K562 (cell line): ENCODE data around the gene SLC12A3. TPM values are rescaled to one million over a fixed set of nuclear protein-coding genes. Genes with fewer than 3 reads are reported as not detected.

ENCODE experiments used
- CBFA2T3 ChIP-seq: fragments of 450-650 bp; IDR thresholded peaks from 2 replicates; pipeline ENCODE4 v1.6.1; 2017
- CTBP1 ChIP-seq: fragments of 450-650 bp; IDR thresholded peaks from 2 replicates; pipeline ENCODE4 v1.6.1; 2016; ENCODE audit warnings: borderline replicate concordance
- FOSL1 ChIP-seq: fragments of 200-800 bp; sonication (Bioruptor generic); conservative IDR thresholded peaks from 2 replicates; pipeline ENCODE4 v1.6.1; 2016; ENCODE audit warnings: missing genetic modification characterization, missing compliant biosample characterization
- GTF2E2 ChIP-seq: fragments of 200-800 bp; sonication (Bioruptor generic); IDR thresholded peaks from 2 replicates; pipeline ENCODE4 v1.6.1; 2016; ENCODE audit warnings: missing genetic modification characterization, missing compliant biosample characterization
- HMGN3 ChIP-seq: IDR thresholded peaks from 2 replicates; pipeline ENCODE4 v1.6.1; 2011; ENCODE audit warnings: borderline replicate concordance, low read depth, mild to moderate bottlenecking, mixed read lengths, low read length; ENCODE audit not compliant: insufficient read length; ENCODE audit errors: extremely low read depth
- KDM1A ChIP-seq, 2 experiments: fragments of 450-650 bp; IDR thresholded peaks; 2 replicates each; pipeline ENCODE4 v1.6.1; 2016; ENCODE audit warnings: mild to moderate bottlenecking in 2 of 2
- MAZ ChIP-seq, 2 experiments: fragments of 450-650 bp in 1 of 2; sonication (generic) in 1 of 2; formaldehyde crosslinking; IDR thresholded peaks in 1 of 2; conservative IDR thresholded peaks in 1 of 2; 2 replicates each; pipeline versions ENCODE4 v1.4.0 to v1.5.0; 2020; ENCODE audit warnings: mild to moderate bottlenecking in 1 of 2, missing genetic modification reagents in 1 of 2
- MTA2 ChIP-seq: fragments of 450-650 bp; IDR thresholded peaks from 2 replicates; pipeline ENCODE4 v1.6.1; 2016; ENCODE audit warnings: low read depth
- NRF1 ChIP-seq, 2 experiments: fragments of 450-650 bp; IDR thresholded peaks in 1 of 2; conservative IDR thresholded peaks in 1 of 2; 2 replicates each; pipeline ENCODE4 v1.6.1; 2014; ENCODE audit warnings: mild to moderate bottlenecking in 2 of 2
- RCOR1 ChIP-seq, 2 experiments: IDR thresholded peaks; 2 replicates each; pipeline ENCODE4 v1.6.1; 2012; ENCODE audit warnings: low read depth in 2 of 2, low read length in 2 of 2, borderline replicate concordance in 1 of 2, improper control_type of control experiment in 1 of 2
- SMAD4 ChIP-seq: fragments of 250-450 bp; sonication (Bioruptor Pico); conservative IDR thresholded peaks from 2 replicates; pipeline ENCODE4 v1.8.0; 2021; ENCODE audit warnings: inconsistent platforms, mild to moderate bottlenecking, moderate library complexity
- TAL1 ChIP-seq: fragments of 450-650 bp; IDR thresholded peaks from 2 replicates; pipeline ENCODE4 v1.6.1; 2016; ENCODE audit warnings: mild to moderate bottlenecking
- TEAD4 ChIP-seq, 2 experiments: sonication (generic) in 1 of 2; formaldehyde crosslinking in 1 of 2; IDR thresholded peaks; 2 replicates each; pipeline versions ENCODE4 v1.6.1 to v1.8.0; 2012 to 2022; ENCODE audit warnings: borderline replicate concordance in 1 of 2, inconsistent platforms in 1 of 2, low read length in 1 of 2, mild to moderate bottlenecking in 1 of 2, missing genetic modification reagents in 1 of 2
- TFAP4 ChIP-seq: sonication (generic); formaldehyde crosslinking; IDR thresholded peaks from 2 replicates; pipeline ENCODE4 v1.8.0; 2022; ENCODE audit warnings: missing genetic modification reagents, mild to moderate bottlenecking, moderate library complexity, borderline replicate concordance
- ZNF695 ChIP-seq: fragments of 450-650 bp; formaldehyde crosslinking; IDR thresholded peaks from 2 replicates; pipeline ENCODE4 v1.4.0; 2020; ENCODE audit warnings: mild to moderate bottlenecking, moderate library complexity
- ZNF766 ChIP-seq: fragments of 200-800 bp; sonication (Bioruptor generic); conservative IDR thresholded peaks from 2 replicates; pipeline ENCODE4 v1.6.1; 2016; ENCODE audit warnings: missing genetic modification characterization, missing compliant biosample characterization
- polyA plus RNA-seq, 8 experiments: library from polyadenylated mRNA; depleted of rRNA in 4 of 8; stranded (reverse) in 5 of 8; unstranded in 3 of 8; fragments of >200 nt; fragmentation: Nextera tagmentation in 2 of 8; fragmentation: Illumina TruSeq in 1 of 8; extraction: Ambion mirVana in 2 of 8; extraction: Trizol in 1 of 8; gene quantifications; 2 replicates each; pipeline versions ENCODE4 v1.2.1 to v1.2.3, GENCODE V29; 2011 to 2014; ENCODE audit warnings: inconsistent platforms in 1 of 8, missing spikeins in 1 of 8
- total RNA-seq, 7 experiments: library from RNA; depleted of rRNA in 6 of 7; stranded (reverse); fragments of >200 nt in 6 of 7; fragmentation: Illumina TruSeq in 2 of 7; extraction: Trizol in 2 of 7; gene quantifications; 2 replicates each; pipeline versions ENCODE4 v1.2.1 to v1.2.3, GENCODE V29; 2011 to 2021; ENCODE audit warnings: low replicate concordance in 1 of 7

Gene SLC12A3
- total and polyA plus RNA-seq, 9 of the 15 experiments (the other 6 are each of a cell fraction or from before 2014, with no cell fraction given): not detected

DNA sequence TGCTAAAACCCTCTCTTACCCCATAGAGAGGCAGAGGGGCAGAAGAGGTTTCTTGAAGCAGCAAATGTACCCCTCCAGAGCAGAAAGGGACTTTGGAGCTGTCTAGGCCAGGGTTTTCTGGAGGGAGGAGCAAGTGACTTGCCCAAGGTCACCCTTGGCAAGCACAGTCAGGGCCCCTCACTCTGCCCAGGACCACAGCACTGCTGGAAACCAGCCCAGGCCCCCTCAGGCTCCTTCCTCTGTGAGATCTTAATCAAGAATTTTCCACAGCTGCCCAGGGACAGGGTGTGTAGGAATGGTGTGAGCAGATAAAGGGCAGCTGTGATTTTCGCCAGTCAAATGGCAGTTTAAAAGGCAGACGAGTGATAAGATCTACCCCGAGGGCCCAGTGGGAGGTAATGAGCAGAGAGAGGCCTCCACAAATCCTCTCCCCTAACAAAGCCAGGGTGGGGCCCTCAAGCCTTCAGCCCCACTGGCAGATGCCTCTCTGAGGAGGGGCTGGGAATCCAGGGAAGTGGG is 3.9 kb upstream of the SLC12A3 start (continued):
- TF ChIP-seq TEAD4 (IDR thresholded peaks at IDR 0.05; ENCODE audit: low read length) (peak; percentile 52), TEAD4 (CRISPR knock-in tag; IDR thresholded peaks at IDR 0.05; ENCODE audit: borderline replicate concordance) (no peak), NRF1 (conservative IDR thresholded peaks at IDR 0.05 in 1 of 2, IDR thresholded peaks at IDR 0.05 in 1 of 2) (0 out of 4 replicates have a peak, but pooled peaks of 1 of the 2 experiments have one; percentile 16), SMAD4 (0 out of 2 replicates have a peak, but pooled peaks have one; percentile 19), RCOR1 (IDR thresholded peaks at IDR 0.05; ENCODE audit: borderline replicate concordance in 1 of 2, low read depth in 2 of 2, low read length in 2 of 2) (peak; percentile 12 to 96; a peak in 2 of 4 replicates), MAZ (CRISPR knock-in tag; conservative IDR thresholded peaks at IDR 0.05 in 1 of 2, IDR thresholded peaks at IDR 0.05 in 1 of 2) (0 out of 4 replicates have a peak, but pooled peaks of 1 of the 2 experiments have one; percentile 32), ZNF695 (CRISPR knock-in tag) (no peak), GTF2E2 (no peak), FOSL1 (tag) (0 out of 2 replicates have a peak, but pooled peaks have one; percentile 14), TFAP4 (CRISPR knock-in tag) (0 out of 2 replicates have a peak, but pooled peaks have one; percentile 14), ZNF766 (CRISPR knock-in tag) (peak; percentile 86), HMGN3 (peak; percentile 38), TAL1 (peak; percentile 49; the same call in 1 of the 2 replicates), KDM1A (IDR thresholded peaks at IDR 0.05) (peak; percentile 79 to 80; a peak in 3 of 4 replicates), MTA2 (no peak), CBFA2T3 (peak; percentile 76), CTBP1 (peak; percentile 45; the same call in 1 of the 2 replicates)
